ENCODE data around the gene ZNF423.

ZNF423 gene

DNA sequence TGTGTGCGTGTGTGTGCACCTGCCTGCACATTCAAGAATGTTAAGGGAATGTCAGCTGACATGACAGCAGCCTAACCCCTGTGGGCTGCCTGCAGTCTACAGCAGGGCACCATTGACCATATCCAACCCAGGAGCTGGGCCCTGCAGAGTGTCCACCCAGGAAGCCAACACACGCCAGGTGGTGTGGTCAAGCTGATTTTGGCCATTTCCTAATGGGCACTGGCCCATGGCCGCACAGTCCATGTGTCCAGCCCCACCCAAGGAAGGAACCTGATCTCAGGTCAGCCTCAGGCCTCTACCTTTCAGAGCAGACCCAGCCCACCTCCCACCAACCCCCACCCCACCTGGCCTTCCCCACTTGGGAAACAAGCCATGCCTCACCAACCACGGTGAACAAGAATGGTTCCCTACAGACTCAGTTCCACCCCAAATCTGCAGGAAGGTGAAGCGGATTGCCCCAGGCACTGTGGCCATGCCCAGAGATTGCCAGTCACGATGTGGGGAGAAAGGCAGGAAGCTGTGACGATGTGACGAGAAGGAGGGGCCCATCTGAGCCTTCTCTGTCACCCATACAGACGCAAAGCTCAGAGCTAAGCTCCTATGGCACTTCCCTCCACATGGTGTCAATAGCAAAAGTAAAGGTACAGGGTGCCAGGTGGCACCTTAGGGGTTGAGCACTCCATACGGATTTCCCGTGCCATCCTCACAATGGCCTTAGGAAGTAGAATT, 77.5 kb downstream of the ZNF423 start:
- no peak for DNase-seq

DNA sequence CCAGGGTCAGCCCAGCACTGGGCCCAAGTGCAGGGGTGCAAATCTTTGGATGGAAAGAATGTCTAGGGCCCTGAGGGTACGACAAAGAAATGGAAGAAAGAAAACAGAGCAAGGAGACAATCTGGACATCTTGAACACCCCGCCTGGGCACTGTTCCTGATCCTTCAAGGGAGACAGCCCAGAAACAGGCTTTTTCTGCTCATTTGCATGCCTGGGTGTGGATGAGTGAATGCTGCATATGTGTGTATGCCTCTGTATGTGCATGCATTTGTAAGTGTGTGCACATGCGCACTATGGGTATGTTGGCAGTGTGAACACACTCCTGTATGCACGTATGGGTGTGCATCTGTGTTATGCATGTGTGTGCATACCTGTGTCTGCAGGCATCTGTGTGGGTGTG, 79.2 kb downstream of the ZNF423 start:
- no peak for DNase-seq

DNA sequence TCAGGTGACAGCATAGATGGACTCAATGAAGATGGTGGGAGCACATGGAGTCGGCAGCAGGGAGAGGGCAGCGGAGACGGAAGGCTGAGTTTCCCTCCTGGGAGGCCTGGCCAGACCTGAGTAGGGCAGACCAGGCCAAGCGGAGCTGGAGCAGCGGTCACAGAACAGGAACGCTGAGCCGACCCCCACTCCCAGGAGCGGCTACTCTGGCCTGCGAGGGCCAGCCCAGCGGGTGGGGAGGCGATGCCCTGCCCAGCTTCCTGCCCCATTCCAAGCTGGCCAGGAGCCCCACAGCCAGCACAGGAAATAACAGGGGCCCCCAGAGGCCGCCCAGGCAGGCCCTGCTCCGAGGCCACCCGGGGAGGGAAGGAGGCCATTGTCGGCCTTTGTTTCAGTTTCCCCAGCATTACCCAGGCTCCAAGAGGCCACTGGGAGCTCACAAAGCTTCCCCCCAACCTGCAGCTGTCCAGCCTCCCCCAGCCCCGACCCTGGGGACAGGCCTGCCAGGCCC, 79.8 kb downstream of the ZNF423 start:
- DNase-seq, result no peak

DNA sequence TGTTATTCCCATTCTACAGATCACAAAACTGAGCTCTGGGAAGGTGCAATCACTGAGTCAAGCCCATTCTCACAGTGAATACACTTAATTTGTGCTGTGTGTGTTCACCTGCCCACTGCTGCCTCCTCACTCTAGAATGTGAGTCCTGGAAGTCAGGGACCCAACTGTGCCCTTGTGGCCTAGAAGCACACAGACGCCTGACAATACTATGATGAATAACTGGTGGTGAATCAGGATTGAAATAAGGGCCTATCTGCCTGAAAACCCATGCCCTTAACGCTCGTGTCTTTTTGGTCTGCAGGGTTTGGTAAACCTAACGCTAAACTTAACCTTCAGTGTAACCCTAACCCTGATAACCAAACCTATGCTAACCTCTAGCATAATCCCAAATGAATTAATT, 80.3 kb downstream of the ZNF423 start:
- DNase-seq, result no peak

DNA sequence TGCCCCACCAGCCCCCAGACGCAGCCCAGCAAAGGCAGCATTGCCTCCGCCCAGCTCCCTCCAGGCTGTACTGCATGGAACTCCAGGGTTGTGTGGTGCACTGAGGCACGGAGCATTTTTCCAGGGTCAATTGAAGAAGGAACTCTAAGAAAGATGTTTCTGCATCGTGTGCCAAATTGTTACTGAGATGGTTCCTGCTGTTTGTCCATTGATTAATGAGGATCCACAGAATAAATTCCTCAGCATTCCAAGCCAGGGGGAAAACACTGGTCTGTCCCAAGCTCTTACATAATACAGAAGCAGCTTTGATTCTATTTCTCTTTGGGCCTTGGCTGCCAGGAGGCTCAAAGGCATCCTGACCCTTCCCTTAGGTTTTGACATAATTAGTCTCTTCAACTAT, 80.9 kb downstream of the ZNF423 start:
- DNase-seq, result no peak

DNA sequence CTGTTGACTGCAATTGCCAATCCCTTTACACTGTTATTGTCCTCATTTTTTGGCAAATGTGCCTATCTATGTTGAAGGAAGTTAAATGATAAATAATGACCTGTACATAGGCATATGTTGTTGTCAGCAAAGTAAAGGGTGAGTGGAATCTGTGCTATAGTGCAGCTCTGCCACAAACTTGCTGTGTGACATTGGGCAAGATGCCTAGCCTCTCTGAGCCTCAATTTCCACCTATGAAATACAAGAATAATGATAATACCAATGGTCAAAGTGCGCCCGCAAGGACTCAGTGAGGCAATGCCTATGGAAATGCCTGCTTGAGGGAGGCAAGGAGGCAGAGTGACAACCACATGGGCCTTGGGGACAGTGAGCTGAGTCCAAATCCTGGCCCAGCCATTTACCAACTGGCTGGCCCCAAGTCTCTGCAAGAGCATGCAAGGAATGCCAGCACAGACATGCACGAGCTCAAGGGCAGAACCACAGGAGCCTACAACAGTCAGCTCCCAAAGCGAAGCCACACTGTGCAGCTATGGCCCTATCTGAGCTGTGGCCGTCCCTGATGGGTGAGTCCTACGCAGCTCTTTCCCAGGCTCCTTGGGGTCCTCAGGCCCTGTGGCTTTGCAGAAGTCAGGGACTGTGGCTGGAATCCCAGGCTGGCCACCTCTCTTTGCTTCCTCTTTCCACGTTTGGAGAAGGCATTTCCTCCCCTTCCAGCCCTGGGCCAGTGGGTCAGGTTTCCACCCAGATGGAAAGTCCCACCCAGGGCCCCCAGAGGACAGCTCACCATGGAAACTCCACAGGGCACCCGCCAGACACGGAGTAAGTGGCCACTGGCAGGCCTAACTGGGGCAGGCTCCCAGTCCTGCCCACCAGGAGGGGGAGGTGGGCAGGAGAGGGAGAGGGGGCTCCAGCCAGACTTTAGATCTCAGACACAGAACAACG, 82.1 kb downstream of the ZNF423 start:
- DNase-seq, result no peak

DNA sequence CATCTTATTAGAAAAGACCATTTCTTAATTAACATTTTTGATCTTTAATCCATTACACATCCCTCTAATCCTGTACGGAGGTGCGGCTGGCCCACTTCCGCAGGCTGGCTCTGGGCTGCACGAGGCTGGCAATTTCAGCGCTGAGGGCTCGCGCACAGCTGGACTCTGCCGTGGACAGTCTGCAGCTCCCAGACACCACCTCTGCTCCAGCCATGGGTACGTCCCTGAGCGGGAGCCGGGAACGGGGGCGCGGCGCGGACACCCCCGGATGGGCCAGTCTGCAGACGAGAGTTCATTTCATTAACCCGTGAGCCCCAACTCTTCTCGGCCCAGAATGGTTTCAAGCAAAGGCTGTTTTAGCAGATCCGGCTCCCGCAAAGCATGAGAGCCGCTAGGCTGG, 87.9 kb downstream of the ZNF423 start:
- no peak for DNase-seq

DNA sequence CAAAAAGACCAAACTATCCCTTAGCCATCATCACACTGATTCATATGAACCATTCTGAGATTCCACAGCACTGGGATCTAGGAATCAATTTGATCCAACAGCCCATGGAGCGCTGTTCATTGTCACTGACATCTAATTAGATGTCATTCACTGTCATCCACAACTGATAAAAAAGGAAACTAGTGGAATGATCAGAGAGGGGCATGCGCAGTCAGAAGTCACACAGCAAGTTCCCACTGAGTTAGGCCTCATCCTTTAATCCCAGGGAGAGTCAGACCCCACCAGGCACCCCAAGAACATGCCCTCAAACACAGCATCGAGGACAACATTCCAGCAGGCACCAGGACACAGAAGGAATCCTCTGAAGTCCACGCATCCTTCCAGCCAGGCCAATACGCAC, 88.5 kb downstream of the ZNF423 start:
- no peak for DNase-seq

DNA sequence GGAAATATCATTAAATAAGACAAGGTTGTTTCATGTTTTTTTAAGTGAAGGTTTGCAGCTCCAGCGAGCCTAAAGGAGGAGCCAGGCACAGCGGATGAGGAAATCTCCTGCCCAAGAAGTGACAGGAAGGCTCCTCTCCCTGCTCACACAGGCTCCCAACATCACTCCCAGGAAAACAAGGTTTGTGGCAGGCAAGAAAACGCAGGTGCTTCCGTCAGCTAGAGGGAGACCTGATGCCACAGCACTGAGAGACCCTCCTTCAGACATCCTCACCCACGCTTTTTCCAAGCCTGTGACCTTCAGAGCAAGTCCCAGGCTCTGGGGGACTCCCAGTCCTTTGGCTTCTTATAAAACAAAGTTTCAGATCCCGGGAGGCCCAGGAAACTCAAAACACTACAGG, 89.7 kb downstream of the ZNF423 start:
- no peak for DNase-seq

DNA sequence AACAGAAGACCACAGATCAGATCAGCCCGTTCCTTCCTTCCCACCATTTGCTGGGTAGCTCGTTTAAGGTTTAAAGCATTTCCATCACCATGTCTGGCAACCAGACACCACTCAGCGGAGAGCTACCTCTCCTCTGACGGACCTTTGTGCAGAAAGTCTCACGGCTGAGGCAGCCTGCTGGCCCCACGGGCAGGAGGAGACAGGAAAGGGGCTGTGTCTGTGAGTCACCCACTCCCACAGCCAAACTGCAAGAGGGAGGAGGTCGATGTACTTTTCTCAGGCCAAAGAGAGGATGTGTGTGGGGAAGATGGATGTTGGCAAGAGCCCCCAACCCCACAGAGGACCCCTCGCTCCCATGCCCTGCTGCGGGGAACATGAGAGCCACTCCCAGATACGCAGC, 92.1 kb downstream of the ZNF423 start:
- DNase-seq, result no peak

DNA sequence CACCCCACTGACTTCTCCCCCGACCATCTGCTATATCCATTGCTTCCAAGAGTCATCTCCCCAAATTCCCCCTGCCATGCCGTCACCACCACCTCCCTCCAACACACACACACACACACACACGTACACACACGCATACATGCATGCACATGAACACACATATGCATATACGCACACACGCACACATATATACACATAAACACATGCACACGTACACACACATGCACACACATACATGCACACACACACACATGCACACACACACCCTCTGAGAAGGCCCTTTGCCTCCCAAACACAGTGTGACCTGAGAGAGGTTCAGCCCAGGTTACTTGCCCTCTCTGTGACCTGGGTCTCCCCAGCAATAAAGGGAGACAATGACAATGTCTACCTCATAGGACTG, 95.1 kb downstream of the ZNF423 start:
- no peak for DNase-seq

DNA sequence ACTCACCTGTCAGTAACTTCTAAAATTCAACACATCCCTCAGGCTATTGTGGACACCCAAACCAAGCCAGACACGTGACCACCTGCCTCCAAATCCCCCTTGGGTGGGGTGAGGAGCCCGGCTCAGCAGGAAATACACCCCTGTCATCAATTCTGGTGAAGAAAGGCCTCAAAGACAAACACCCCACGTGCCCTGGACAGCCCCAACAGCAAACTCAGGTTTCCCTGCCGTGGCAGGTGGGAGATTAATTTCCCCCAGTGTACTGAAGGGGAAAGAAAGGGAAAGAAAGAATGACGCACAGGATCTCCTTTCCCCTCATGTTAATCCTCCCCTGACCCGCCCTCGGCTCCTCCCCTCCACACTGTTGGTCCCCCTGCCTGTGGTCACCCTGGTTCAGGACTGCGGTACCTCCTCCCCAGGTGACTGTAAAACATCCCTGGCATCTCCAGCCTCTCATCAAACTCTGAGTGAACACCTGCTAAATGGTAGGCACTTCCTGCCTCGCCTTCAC, 98.3 kb downstream of the ZNF423 start:
- DNase-seq, result no peak

DNA sequence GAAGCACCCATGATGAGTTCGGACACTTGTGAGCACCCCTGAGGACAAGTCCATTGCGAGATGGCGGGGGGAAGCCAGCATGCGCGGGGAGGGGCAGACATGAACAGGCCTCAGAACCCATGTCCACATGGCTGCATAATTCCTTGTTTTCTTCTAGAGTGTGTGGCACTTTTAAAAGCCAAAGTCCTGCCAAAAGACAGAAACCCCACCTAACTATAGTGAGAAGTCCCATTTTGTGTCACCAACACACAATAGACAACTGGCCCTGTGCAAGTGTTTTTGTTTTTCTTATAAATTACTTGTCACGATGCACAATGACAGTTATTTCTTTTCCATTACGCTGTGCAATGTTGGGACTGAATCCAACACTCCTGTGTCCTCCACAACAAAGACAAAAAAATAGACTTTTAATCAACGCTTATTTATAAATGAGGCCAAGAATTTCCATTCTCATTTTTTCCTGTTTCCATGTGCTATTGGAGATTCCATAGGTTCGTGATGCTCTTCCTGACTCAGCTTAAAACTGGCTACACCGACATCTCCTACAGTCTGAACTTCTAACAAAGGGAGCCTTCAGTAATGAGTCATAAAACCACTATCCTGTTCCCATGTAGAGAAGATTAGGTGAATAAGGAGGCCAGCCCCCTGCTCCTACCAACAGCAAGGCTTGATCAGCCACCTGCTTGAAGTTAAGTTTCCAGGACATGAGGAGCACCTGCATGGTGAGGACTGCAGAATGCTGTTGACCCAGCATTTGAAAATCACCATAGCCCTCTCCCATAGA, 98.9 kb downstream of the ZNF423 start:
- no peak for DNase-seq

DNA sequence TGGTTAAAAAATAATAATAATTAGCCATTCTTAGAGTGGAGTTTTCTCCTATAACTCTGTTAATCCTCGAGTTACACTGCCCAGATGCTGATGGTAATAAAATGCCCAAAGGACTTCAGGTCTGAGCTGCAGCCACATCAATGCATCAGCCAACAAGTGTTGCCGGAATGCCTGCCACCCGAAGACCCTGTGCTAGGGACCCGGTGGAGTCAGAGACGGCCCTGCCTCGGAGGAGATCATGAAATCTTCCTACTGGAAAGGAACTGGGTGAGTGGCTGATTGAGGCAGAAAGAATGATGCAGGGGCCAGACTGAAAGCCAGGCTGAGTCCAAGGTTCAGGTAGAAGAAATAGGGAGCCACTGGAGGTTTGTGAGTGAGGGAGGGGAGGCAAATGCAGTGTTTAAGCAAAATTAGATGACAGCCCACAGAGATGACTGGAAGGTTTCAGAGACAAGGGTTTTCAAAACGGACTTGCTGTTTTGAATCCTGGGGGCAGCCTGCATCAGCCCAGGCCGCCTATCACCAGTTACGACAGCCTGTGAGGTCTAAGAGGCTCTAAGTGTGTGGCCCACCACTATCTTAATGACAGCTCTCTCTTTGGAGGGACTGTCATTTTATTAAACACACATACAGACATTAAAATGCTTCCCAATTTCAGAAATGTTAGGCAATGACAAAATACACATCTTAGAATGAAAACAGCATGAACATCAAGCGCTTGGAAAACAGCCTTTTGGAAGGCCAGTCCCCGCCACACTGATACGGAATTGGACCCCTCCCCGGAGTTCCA, 100.0 kb downstream of the ZNF423 start:
- no peak for DNase-seq

DNA sequence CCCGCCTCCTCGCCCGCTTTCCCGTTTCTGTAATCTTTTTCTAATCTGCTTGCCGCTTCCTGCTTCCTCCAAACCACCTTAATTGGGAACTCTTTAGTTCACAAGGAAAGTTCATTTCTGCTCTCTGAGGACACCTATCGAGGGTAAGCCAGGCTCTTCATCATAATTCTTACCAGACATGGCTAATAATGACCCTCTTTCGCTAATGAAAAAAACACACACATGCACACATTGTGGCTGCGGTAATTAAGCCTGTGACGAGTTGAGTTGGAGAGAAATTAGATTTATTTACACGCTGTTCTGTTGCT, 100.6 kb downstream of the ZNF423 start:
- DNase-seq, result no peak

DNA sequence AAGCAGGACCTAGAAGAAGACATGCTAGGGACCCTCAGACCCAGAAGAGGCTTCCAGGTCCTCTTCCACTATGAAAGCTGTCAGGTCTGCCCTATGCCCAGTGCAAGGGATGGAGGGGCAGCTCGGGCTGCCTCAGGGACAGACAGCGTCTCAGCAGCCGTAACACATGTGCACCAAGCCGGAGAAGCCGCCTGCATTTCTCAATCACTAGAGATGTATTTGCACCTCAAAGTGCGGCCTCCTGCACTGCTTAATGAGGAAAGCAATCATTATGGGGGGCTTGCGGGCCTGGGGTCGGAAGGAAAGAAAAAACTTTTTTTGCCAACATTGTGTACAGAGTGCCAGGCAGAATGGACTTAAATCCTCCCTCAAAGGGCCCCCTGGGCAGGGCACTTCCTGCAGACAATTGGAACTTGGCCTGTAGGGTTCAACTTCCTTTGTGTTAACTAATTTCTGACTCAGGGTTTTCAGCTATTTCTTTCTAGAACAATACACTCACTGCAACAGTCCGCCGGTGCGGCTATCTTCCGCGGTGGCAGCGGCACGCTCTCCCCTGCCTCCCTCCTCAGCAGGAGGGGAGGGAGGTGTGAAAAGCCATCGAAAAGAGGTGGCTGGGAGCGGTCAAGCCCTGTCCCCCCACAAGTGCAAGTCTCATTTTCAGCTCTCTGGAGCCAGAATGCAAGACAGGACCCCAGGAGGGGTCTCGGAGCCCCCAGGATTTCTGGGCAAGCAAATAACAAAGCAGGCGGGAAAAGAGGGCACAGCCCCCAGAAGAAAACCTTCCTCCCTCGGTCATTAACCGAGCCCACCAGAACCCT, 101.2 kb downstream of the ZNF423 start:
- no peak for DNase-seq

DNA sequence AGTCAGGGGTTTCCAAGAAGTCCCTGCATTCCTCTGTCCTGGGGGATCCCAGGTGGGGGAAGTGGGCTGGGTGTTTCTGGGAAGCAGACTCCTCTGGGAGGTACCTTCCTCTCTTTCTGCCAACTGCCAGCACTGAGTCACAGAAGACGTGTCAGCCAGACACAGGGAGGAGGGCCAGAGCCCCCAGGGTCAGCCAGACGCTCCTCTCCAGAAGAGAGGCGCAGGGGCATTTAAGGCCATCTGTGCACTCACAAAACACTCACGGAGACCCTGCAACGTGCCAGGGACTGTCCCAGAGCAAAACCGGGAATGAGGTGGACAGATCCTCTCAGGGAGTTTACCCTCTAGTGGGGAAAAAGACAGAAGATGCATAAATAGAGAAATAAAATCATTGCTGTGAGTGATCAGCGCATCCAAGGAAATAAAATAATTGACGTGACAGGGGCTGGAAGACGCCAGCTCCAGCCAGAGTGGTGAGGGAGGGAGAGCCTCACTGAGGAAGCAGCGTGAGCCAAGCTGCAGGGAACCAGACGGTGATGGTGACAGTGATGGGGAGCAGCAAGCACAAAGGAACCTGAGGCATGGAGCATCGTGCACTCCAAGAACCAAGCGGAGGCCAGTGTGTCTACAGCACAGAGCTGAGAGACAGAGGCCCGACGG, 105.4 kb downstream of the ZNF423 start:
- DNase-seq, result no peak

DNA sequence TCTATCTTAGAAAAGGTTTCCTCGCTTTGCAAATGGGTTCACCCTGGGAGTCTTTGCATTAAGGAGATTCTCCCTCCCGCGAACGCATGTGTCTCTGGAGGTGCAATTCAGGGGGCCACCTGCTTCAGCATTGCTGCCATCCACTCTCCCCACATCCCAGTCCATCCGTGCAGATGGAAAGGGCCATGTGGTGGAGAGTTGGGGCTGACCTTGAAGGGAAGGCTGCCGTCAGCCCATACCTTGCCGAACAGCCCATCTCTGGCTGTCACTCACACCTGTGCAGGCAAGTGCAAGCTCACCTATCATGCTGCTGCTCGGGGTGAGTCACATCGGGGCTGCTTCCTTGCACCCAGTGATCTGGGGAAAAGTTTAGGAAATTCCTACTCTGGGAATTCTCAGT, 106.1 kb downstream of the ZNF423 start:
- no peak for DNase-seq

DNA sequence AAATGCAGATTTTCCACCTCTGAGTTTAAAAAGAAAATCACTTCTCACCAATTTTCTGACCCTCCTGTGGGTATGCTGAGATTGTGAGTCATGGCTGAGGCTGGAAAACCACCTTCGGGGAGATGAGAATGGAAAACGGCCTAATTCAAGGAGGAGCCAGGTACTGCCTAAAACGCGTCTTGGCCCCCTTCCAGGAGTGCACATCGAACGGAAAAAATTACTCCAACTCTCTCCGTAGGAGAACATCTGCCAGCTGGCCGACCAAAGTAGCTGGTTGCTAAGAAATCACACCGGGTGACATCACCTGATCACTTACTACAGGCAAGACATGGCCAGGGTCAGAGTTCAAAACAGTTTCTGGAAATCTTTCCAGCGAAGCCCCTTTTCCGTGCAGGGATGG, 107.6 kb downstream of the ZNF423 start:
- no peak for DNase-seq

DNA sequence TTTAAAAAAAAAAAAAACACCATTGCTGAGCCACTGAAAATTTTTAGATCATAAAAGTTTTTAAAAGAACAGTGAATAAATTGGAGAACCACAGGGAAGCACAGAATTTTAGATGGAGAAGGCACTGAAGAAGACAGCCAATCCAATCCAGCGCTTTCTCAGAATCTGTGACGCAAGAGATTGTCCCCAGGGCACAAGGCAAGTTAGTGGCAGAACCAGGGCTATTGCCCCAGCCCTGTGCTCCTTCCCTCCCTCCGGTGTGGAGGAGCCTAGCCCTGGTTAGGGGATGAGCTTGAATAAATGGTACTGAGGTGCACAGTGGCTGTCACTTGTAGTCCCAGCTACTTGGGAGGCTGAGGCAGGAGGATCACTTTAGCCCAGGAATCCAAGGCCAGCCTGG, 108.3 kb downstream of the ZNF423 start:
- DNase-seq, result no peak

DNA sequence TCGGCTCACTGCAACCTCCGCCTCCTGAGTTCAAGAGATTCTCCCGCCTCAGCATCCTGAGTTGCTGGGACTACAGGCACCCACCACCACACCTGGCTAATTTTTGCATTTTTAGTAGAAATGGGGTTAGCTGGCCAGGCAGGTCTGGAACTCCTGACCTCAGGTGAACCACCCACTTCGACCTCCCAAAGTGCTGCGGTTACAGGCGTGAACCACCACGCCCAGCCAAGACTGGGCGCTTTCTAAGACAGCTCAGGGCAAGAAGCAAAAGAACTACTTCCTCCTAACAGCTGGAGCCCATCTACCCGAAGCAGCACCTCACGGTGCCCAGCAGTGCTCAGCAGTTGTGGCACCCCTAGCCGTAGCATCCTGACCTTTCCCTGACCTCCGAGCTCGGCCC, 109.4 kb downstream of the ZNF423 start:
- no peak for DNase-seq

All from CD4-positive, alpha-beta T cell treated with Interleukin-15 for 1 hour (primary cell).